Measurements from ENCODE around the gene NBEAL2. TPM values are rescaled to one million over a fixed set of nuclear protein-coding genes. Genes with fewer than 3 reads are reported as not detected.
A peak's percentile ranks its signal among the peaks of the same experiment; 100 is the strongest.

The NBEAL2 gene
- total RNA-seq, 6 experiments from 2014 or later: 8.9 to 11.7 (median 10.8) TPM

GRCh38 chr3:46971151-46971550 lies 8.3 kb upstream of the NBEAL2 start:
- no peaks in the 10 kb centered on the region for H3K9me3 ChIP-seq
- intact Hi-C loops (cut with DNase I): no loop called here
- no peak overlapping the region for H3K4me3 ChIP-seq
- peaks cover 2 to 82% (median 39%) of the 10 kb centered on the region in 4 donors for H3K4me1 ChIP-seq
- ATAC-seq (no peak), DNase-seq (no peak)
- H3K27me3 ChIP-seq: no peaks in the 10 kb centered on the region
- 43% methylated on average over 6 of the region's 6 CpGs for WGBS (ENCODE audit: insufficient coverage, low coverage, low lambda C conversion rate, missing lambda C conversion rate)
- H3K36me3 ChIP-seq: no peaks in the 10 kb centered on the region
- TF ChIP-seq CTCF (IDR thresholded peaks at IDR 0.05) (no peak), POLR2A (IDR thresholded peaks at IDR 0.05) (no peak)
- H3K27ac ChIP-seq: peak overlapping the region; percentile 17 to 82 (median 21)

GRCh38 chr3:46971742-46972141 lies 7.7 kb upstream of the NBEAL2 start:
- WGBS (ENCODE audit: insufficient coverage, low coverage, low lambda C conversion rate, missing lambda C conversion rate): 33% methylated on average over 1 of the region's 1 CpG
- TF ChIP-seq POLR2A (IDR thresholded peaks at IDR 0.05) (no peak), CTCF (IDR thresholded peaks at IDR 0.05) (no peak)
- Histone ChIP-seq H3K4me1 (peaks cover 2 to 76% (median 37%) of the 10 kb centered on the region in 4 donors), H3K27me3 (no peaks in the 10 kb centered on the region), H3K4me3 (no peak overlapping the region), H3K9me3 (no peaks in the 10 kb centered on the region), H3K36me3 (no peaks in the 10 kb centered on the region), H3K27ac (peak overlapping the region in 2 of 3 donors; percentile 17 to 82)
- intact Hi-C loops (cut with DNase I): no loop called here
- DNase-seq: no peak
- ATAC-seq: no peak

- Histone ChIP-seq H3K4me1 (peaks cover 2 to 74% (median 34%) of the 10 kb centered on the region in 4 donors), H3K4me3 (no peak overlapping the region), H3K9me3 (no peaks in the 10 kb centered on the region), H3K27me3 (no peaks in the 10 kb centered on the region), H3K27ac (peak overlapping the region in 1 of 3 donors; percentile 82), H3K36me3 (no peaks in the 10 kb centered on the region)
- TF ChIP-seq CTCF (IDR thresholded peaks at IDR 0.05) (no peak), POLR2A (IDR thresholded peaks at IDR 0.05) (no peak)
- 70% methylated on average over 2 of the region's 2 CpGs for WGBS (ENCODE audit: insufficient coverage, low coverage, low lambda C conversion rate, missing lambda C conversion rate)
- intact Hi-C loops (cut with DNase I): no loop called here
- ATAC-seq (no peak), DNase-seq (no peak)
Observed at GRCh38 chr3:46972396-46972795, 7.1 kb upstream of the NBEAL2 start.

- Histone ChIP-seq H3K4me1 (peaks cover 2 to 58% (median 23%) of the 10 kb centered on the region in 4 donors), H3K27me3 (no peaks in the 10 kb centered on the region), H3K27ac (peak overlapping the region in 2 of 3 donors; percentile 18 to 91), H3K4me3 (peak overlapping the region in 2 of 3 donors; percentile 84 to 95), H3K36me3 (no peaks in the 10 kb centered on the region), H3K9me3 (no peaks in the 10 kb centered on the region)
- DNase-seq (no peak), ATAC-seq (peak in 2 of 4 donors; percentile 3 to 7)
- TF ChIP-seq CTCF (IDR thresholded peaks at IDR 0.05) (no peak), POLR2A (IDR thresholded peaks at IDR 0.05) (peak; percentile 51)
- whole genome bisulfite sequencing (ENCODE audit: insufficient coverage, low coverage, low lambda C conversion rate, missing lambda C conversion rate): 26% methylated on average over 9 of the region's 9 CpGs
- intact Hi-C loops (cut with DNase I): no loop called here
Observed at GRCh38 chr3:46974421-46975171, 4.9 kb upstream of the NBEAL2 start.

Measured in right lobe of liver (tissue), 6 donors.